Neutrophil (primary cell): ENCODE results near the gene RAB8B.
A peak's percentile ranks its signal among the peaks of the same experiment; 100 is the strongest.

Experiments
- H3K27ac ChIP-seq: fragments of 200-600 bp; sonication (generic); 2 replicates; pipeline ENCODE4 v1.5.1; 2016; ENCODE audit warnings: mild to moderate bottlenecking, moderate library complexity
- H3K27me3 ChIP-seq: fragments of 200-600 bp; sonication (generic); 2 replicates; pipeline ENCODE4 v1.6.0; 2016; ENCODE audit warnings: mild to moderate bottlenecking
- H3K36me3 ChIP-seq: fragments of 200-600 bp; sonication (generic); 2 replicates; pipeline ENCODE4 v1.5.1; 2017
- H3K4me1 ChIP-seq, 2 experiments: fragments of 200-600 bp in 1 of 2; sonication (generic) in 1 of 2; 1 replicate in 1 of 2; 2 replicates in 1 of 2; pipeline versions ENCODE4 v1.5.1 to v1.6.1; 2013 to 2016; ENCODE audit warnings: low read depth in 1 of 2, low read length in 1 of 2, mild to moderate bottlenecking in 1 of 2, moderate library complexity in 1 of 2; ENCODE audit not compliant: control insufficient read depth in 1 of 2, insufficient read depth in 1 of 2
- H3K4me3 ChIP-seq, 2 experiments: fragments of 200-600 bp in 1 of 2; sonication (generic) in 1 of 2; 1 replicate in 1 of 2; 2 replicates in 1 of 2; pipeline ENCODE4 v1.5.1; 2013 to 2016; ENCODE audit warnings: low read depth in 1 of 2, low read length in 1 of 2, mild to moderate bottlenecking in 1 of 2, moderate library complexity in 1 of 2
- H3K9me3 ChIP-seq: fragments of 200-600 bp; sonication (generic); 2 replicates; pipeline ENCODE4 v1.5.1; 2016
- CTCF ChIP-seq: fragments of 200-600 bp; sonication (generic); IDR thresholded peaks from 2 replicates; pipeline ENCODE4 v1.5.1; 2016; ENCODE audit warnings: antibody characterized with exemption

The RAB8B gene

GRCh38 chr15:63240109-63240508, 50.7 kb downstream of the RAB8B start:
- Histone ChIP-seq H3K4me1 (peaks cover 17 to 25% of the 10 kb centered on the region in 2 experiments), H3K36me3 (peaks cover 4% of the 10 kb centered on the region), H3K4me3 (no peak overlapping the region), H3K27ac (no peak overlapping the region), H3K27me3 (no peaks in the 10 kb centered on the region), H3K9me3 (no peaks in the 10 kb centered on the region)
- TF ChIP-seq CTCF, result no peak

DNA sequence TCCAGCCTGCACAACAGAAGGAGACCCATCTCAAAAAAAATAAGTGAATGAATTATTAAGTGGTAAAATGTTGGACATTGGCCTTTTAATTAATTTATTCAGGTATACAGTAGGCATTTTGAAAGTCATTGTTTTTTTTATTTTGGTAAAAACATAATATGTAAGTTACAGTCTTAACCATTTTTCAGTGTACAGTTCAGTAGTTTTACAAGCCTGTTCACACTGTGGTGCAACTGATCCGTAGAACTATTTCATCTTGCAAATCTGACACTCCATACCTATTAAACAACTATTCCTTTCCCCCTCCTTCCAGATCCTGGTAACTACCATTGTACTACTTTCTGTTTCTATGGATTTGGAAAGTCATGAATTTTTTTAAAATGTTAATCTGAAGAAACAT, 51.9 kb downstream of the RAB8B start:
- H3K36me3 ChIP-seq, result peaks cover 16% of the 10 kb centered on the region
- H3K9me3 ChIP-seq, result no peaks in the 10 kb centered on the region
- TF ChIP-seq CTCF, result no peak
- peaks cover 19 to 25% of the 10 kb centered on the region in 2 experiments for H3K4me1 ChIP-seq
- no peak overlapping the region for H3K27ac ChIP-seq
- H3K4me3 ChIP-seq, result no peak overlapping the region
- no peaks in the 10 kb centered on the region for H3K27me3 ChIP-seq

GRCh38 chr15:63243101-63243500, 53.7 kb downstream of the RAB8B start:
- no peak overlapping the region for H3K27ac ChIP-seq
- no peak overlapping the region for H3K4me3 ChIP-seq
- H3K4me1 ChIP-seq, result peaks cover 23 to 33% of the 10 kb centered on the region in 2 experiments
- H3K9me3 ChIP-seq, result no peaks in the 10 kb centered on the region
- H3K36me3 ChIP-seq, result peaks cover 21% of the 10 kb centered on the region
- no peaks in the 10 kb centered on the region for H3K27me3 ChIP-seq
- no peak for TF ChIP-seq CTCF

- peaks cover 23 to 29% of the 10 kb centered on the region in 2 experiments for H3K4me1 ChIP-seq
Measured at GRCh38 chr15:63243776-63244175, 54.4 kb downstream of the RAB8B start.

GRCh38 chr15:63244399-63244798, 55.0 kb downstream of the RAB8B start:
- no peak overlapping the region for H3K4me3 ChIP-seq
- H3K9me3 ChIP-seq, result no peaks in the 10 kb centered on the region
- H3K36me3 ChIP-seq, result peaks cover 25% of the 10 kb centered on the region
- H3K27me3 ChIP-seq, result no peaks in the 10 kb centered on the region
- H3K4me1 ChIP-seq, result peaks cover 19 to 23% of the 10 kb centered on the region in 2 experiments
- peak overlapping the region; percentile 26 for H3K27ac ChIP-seq
- TF ChIP-seq CTCF, result no peak

More at GRCh38 chr15:63243776-63244175, 54.4 kb downstream of the RAB8B start:
- peak overlapping the region; percentile 26 for H3K27ac ChIP-seq
- TF ChIP-seq CTCF, result no peak
- H3K36me3 ChIP-seq, result peaks cover 21% of the 10 kb centered on the region
- no peaks in the 10 kb centered on the region for H3K27me3 ChIP-seq
- H3K9me3 ChIP-seq, result no peaks in the 10 kb centered on the region
- no peak overlapping the region for H3K4me3 ChIP-seq
